Activated CD4-positive, CD25-positive, alpha-beta regulatory T cell treated with anti-CD3 and anti-CD28 coated beads, Interleukin-2, amount 50 U/mL, for 72 hours (primary cell): ENCODE measurements around the gene PLCB3.
A peak's percentile ranks its signal among the peaks of the same experiment; 100 is the strongest.
"Not testable (repeated sequence)": the region's sequence is repeated elsewhere in the genome, so short reads cannot be mapped to it uniquely, and the experiment has no call there.

Experiments used
- DNase-seq: peaks from one replicate; pipeline ENCODE4 v3.0.0; 2021

PLCB3 gene

GRCh38 chr11:64237484-64237951 lies 13.8 kb upstream of the PLCB3 start:
- DNase-seq = no peak

GRCh38 chr11:64238076-64238475 lies 13.3 kb upstream of the PLCB3 start:
- DNase-seq = no peak

- no peak for DNase-seq
Measured at GRCh38 chr11:64238999-64239398, 12.3 kb upstream of the PLCB3 start.

GRCh38 chr11:64239662-64240434 lies 11.5 kb upstream of the PLCB3 start:
- DNase-seq = no peak

GRCh38 chr11:64240435-64241240 lies 10.7 kb upstream of the PLCB3 start, which contains the start of gene FKBP2:
Gene FKBP2 (plus strand): TSS chr11:64241095. CDS start chr11:64242388, 1,293 bp downstream.
- DNase-seq = peak; percentile 98

- DNase-seq = peak; percentile 100
Measured at GRCh38 chr11:64241241-64241490, 10.2 kb upstream of the PLCB3 start.

GRCh38 chr11:64241491-64242374 lies 9.6 kb upstream of the PLCB3 start:
- no peak for DNase-seq

GRCh38 chr11:64243236-64243854 lies 8.0 kb upstream of the PLCB3 start:
- DNase-seq = no peak

GRCh38 chr11:64244107-64244506 lies 7.2 kb upstream of the PLCB3 start:
- no peak for DNase-seq

GRCh38 chr11:64244966-64245365 lies 6.4 kb upstream of the PLCB3 start:
- DNase-seq = no peak

GRCh38 chr11:64245401-64245796 lies 5.9 kb upstream of the PLCB3 start:
- no peak for DNase-seq

GRCh38 chr11:64245797-64246620 lies 5.3 kb upstream of the PLCB3 start:
- DNase-seq = peak; percentile 70

GRCh38 chr11:64246621-64246870 lies 4.8 kb upstream of the PLCB3 start:
- DNase-seq = not testable (repeated sequence)

- DNase-seq = peak; percentile 82
Measured at GRCh38 chr11:64246871-64247728, 4.2 kb upstream of the PLCB3 start, which contains the start of gene PPP1R14B. Gene PPP1R14B (minus strand): TSS chr11:64246943. CDS start chr11:64246673, 270 bp downstream.

- DNase-seq = no peak
Measured at GRCh38 chr11:64247729-64248531, 3.4 kb upstream of the PLCB3 start.

- DNase-seq = no peak
Measured at GRCh38 chr11:64248578-64248977, 2.8 kb upstream of the PLCB3 start.

GRCh38 chr11:64249038-64249437 lies 2.3 kb upstream of the PLCB3 start:
- no peak for DNase-seq

- DNase-seq = no peak
Measured at GRCh38 chr11:64249563-64250414, 1.5 kb upstream of the PLCB3 start.

GRCh38 chr11:64250415-64251015 lies 815 bp upstream of the PLCB3 start:
- DNase-seq = no peak
